GM19468 (cell line): ENCODE data around the gene DDX27.

Experiments
- ATAC-seq: cut with Tn5 transposase; IDR thresholded peaks from one replicate; pipeline ENCODE4 v1.9.1; 2021; ENCODE audit warnings: mild to moderate bottlenecking, moderate library complexity, moderate number of reproducible peaks; ENCODE audit not compliant: unreplicated experiment; ENCODE audit errors: extremely low read depth

DDX27 gene

GRCh38 chr20:49245921-49246740, 26.9 kb downstream of the DDX27 start:
- ATAC-seq, result no peak

DNA sequence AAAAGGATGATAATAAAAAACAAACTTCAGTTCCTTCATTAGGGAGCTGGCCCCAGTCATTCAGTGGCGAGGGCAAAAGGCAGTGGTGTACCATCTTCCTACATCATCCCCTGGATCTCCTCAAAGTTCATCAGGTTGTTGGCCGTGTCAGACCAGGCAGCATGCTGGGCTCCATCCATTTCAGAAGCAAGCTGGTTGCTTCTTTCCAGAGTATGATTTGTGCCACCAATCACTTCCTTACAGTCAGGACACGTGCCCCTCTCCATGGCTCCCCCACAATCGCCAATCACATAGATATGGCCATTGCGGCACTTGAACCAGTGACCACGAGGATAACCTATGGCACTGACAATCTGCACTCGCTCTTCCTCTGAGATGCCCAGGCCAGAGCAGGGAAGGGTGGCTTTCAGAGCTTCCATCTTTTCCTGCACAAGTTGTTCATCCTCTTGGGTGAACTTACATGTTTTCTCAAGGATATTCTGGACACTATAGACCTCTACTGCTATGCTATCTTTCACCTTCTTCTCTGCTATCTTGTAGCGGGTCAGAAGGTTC, 28.0 kb downstream of the DDX27 start:
- no peak for ATAC-seq

- ATAC-seq, result no peak
Observed at GRCh38 chr20:49247792-49248191, 28.6 kb downstream of the DDX27 start.

DNA sequence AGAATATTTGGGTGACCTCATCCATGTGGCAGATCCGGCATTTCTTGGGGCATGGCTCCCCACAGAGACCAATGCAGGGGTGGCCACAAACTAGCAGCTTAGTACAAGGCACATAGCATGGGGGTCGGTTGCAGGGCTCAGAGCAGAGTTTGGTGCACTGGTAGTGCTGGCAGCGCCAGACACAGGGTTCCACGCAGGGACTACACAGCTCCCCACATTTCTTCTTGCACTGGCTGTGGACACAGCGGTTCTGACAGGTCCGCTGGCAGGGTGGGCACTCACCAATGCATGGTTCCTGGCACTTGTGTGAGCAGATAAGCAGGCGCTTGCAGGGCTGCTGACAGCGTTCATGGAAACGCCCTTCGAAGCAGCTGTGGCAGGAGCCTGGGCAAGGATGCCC, 29.1 kb downstream of the DDX27 start:
- no peak for ATAC-seq

DNA sequence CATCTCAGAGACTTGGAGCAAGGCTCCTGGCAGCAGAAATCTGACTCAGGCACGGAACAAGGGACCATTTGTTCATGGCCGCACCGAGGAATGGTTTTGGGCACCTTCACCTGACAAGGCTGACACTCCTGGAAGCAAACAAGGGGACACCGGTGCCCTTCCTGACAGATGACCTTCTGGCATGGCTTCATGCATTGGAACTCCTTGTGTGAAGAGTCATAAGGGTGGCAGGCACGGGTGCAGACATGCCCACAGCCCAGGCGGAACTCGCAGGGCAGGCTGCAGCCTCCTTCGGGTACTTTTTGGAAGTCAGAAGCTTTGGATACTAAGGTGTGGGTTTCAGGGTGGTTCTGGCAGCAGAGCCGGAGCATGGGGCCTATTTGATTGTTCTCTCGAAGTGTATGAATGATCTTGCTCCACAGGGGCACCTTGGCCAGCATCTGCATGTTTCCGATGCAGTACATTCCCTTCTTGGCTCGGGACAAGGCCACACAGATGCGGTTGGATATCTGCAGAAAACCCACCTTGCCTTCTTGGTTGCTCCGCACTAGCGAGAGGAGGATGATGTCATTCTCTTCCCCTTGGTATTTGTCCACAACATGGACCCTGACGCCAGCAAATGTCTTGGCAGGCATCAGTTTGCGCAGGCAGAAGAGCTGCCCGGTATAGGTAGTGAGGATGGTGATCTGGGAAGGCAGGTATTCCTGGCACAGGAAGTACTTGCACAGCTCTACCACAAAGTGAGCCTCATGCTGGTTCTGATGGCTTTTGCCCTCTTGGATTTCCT, 29.9 kb downstream of the DDX27 start:
- no peak for ATAC-seq

DNA sequence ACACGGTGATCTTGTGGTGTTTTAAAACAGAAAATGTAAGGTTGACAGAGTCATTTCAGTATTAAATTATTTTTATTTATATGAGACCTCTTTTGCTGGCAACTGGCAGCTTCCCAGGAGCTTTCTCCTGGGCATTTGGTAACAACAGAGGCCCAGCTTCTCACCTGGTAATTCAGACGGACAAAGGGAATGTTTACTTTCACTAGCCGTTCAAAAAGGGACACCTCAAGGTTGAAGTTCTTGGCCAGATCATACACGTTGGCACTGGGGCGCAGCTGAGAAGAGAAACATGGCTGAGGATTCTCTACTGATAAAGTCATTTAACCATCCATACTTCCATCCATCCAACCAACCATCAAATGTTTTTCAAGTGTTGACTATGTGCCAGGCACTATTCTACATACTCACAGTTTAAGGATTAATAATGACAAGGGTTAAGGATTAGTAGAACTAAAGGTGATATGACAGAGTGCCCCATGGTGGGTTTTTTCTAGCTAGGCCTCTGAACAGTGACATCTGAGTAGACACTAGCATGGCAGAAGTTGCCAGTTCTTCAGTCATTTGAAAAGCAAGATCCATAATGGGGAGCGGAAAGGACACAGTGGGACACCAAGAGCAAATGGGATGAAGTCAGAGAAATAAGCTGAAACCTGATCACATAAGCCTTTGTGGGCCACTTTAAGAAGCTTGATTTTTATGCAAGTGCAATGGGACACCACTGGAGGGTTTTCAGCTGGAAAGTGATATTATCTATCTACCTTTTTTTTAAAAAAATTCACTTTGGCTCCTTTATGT, 33.5 kb downstream of the DDX27 start:
- no peak for ATAC-seq

DNA sequence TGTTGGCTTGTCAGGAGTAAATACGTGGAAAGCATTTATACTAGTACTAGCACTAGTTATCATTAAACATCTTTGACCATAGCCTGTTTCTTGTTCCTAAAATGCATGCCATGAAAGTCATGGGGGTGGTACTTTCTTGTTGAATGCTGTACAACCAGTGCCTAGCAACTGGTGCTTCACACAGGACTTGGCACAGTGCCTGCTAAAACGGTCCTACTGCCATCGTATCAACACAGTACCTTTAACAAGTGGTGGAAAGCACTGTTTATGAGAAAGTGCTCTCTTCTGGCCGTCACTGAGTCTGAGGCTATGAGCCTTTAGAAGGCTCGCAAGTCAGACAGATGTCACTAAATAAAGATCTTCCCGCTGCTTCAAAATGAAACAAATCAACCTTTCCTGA, 37.0 kb downstream of the DDX27 start:
- no peak for ATAC-seq

DNA sequence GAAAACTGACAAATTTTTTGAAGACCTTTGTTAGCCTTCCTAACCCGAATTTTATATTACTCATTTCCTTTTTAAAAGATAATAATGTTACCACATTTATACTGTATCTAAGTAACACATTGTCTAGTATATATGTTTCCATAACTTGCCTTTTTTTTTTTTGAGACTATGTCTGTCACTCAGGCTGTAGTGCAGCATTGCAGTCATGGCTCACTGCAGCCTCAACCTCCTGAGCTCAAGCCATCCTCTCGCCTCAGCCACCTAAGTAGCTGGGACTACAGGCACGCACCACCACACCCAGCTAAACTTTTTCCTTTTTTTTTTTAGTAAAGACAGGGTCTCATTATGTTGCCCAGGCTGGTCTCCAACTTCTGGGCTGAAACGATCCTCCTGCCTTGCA, 40.1 kb downstream of the DDX27 start:
- no peak for ATAC-seq

DNA sequence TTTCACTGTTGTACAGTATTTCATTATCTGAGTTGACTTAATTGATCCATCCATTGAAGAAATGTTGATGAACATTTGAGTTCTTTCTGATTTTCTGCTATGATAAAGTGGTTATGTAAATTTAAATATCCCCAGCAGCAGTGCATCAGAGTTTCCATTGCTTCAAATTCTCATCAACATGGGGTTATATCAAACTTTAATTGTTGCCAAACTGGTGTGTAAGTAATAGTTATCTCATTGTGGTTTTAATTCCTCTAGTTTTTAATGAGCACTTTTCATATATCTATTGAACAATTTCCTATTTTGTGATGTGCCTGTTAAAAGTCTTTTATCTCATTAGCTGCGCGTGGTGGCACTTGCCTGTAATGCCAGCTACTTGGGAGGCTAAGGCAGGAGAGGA, 40.6 kb downstream of the DDX27 start:
- ATAC-seq, result no peak

DNA sequence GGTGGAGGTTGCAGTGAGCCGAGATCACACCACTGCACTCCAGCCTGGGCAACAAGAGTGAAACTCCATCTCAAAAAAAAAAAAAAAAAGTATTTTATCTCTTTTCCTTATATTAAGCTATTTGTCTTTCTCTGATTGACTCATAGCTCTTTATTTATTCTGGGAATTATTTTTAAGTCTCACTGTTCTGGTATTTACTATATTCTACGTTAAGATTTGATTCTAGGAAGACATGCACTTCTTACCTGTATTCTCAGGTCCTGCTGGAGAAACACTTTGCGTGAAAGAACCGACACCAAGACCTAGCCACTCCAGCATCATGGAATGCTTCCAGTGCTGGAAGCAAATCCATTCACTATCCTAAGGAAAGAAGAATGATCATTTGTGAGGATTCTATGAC, 41.0 kb downstream of the DDX27 start:
- ATAC-seq, result no peak

DNA sequence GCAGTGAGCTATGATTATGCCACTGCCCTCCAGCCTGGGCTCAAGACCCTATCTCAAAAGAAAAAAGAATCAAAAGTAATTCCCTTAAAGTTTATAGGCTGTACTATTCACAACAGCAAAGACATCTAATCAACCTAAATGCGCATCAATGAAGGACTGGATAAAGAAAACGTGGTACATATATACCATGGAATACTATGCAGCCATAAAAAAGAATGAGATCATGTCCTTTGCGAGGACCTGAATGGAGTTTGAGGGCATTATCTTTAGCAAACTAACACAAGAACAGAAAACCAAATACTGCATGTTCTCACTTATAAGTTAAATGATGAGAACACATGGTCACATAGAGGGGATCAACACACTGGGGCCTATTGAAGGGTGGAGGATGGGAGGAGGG, 42.0 kb downstream of the DDX27 start:
- no peak for ATAC-seq

- ATAC-seq, result no peak
Observed at GRCh38 chr20:49262444-49262843, 43.2 kb downstream of the DDX27 start.

DNA sequence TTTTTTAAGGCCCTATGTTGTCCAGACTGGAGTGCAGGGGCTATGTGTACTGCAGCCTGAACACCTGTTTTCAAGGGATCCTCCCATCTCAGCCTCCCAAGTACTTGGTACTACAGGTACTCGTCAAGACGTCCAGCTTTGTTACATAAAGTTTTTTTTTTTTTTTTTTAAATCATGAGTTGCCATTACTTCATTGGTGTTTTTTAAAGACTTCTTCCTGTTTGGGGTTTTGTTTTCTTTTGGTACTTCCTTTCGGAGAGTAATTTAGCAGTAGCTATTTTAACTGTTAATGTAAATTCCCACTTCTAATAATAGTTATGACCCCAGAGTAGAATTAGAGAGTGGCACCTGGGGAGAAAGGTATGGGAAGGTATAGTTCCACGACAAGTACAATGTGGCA, 48.1 kb downstream of the DDX27 start:
- ATAC-seq, result no peak

GRCh38 chr20:49268600-49269365, 49.6 kb downstream of the DDX27 start:
- no peak for ATAC-seq

DNA sequence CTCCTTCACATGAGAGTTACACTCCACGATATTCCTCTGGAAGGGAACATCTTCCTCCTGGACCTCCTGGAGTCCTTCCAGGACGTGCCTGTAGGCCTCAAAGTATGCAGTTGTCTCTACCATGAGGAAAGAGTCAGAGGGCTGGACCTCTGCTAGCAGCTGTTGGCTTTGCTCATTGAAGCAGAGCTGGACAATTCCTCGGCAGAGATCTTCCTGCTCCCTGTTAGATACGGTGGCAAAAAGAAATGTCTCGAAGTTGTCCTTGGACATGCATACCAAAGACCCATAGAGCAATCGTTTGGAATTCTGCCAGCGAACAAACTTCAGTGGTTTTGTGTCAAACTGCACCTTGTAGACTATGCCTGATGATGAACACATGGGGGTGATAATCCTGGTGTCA, 51.0 kb downstream of the DDX27 start:
- no peak for ATAC-seq

DNA sequence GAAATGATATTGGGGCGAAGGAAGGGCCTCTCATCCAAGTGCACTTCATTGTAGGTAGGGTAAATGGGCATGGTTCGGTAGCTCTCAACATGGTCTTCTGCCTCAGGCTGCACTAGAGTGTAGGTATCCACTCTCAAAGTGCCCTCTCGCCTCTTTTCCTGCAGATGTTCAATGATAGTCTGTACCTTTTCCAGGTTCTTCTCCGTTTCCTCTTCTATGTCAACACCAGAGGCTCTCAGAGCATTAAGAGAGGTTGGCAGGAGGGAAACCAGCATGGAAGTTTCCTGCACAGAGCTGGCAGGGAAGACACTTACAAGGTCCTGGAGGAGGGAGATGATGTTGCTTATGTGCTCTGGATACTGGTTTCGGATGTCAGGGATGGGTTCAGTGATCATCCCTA, 51.5 kb downstream of the DDX27 start:
- no peak for ATAC-seq

GRCh38 chr20:49272654-49273053, 53.4 kb downstream of the DDX27 start:
- ATAC-seq, result no peak

DNA sequence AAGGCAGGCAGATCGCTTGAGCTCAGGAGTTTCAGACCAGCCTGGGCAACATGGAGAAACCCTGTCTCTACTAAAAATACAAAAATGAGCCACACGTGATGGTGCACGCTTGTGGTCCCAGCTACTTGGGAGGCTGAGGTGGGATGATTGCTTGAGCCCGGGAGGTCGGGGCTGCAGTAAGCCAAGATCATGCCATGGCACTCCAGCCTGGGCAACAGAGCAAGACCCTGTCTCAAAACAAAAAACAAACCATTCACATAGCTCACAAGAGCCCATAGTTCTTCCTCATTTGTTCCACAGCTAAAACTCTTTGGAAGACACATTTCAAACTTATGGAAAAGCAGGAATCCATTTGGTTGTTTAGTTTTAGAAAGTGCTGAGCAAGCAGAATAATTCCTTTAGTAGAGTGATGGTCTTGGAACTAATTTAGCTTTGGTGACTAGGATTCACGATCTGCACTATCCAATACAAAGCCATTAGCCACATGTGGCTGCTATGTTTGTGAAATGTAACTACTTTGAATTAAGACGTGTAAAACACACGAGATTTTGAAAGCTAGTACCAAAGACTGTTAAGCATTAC, 54.6 kb downstream of the DDX27 start:
- no peak for ATAC-seq

DNA sequence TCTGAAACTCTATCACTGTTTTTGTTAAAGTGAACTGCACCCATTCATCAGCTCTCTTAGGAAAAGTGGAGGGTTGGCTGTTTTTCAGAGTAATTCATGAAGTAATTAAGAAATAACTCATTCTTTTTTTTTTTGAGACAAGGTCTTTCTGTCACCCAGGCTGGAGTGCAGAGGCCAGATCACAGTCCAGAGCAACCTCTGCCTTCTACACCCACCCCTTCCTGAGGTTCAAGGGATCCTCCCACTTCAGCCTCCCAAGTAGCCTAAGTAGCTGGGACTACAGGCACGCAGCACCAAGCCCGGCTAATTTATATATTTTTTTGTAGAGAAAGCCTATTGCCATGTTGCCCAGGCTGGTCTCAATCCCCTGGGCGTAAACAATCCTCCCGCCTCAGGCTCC, 56.0 kb downstream of the DDX27 start:
- no peak for ATAC-seq

GRCh38 chr20:49275636-49276035, 56.4 kb downstream of the DDX27 start:
- ATAC-seq, result no peak
